Measurements from ENCODE around the gene KCNQ1OT1. TPM values are rescaled to one million over a fixed set of nuclear protein-coding genes. Genes with fewer than 3 reads are reported as not detected.

The KCNQ1OT1 gene
- total RNA-seq, 1 experiment from 2014 or later, result 2.4 TPM

- TF ChIP-seq CREM (CRISPR knock-in tag; IDR thresholded peaks at IDR 0.05), result no peak
- TF ChIP-seq, protein P1, sequence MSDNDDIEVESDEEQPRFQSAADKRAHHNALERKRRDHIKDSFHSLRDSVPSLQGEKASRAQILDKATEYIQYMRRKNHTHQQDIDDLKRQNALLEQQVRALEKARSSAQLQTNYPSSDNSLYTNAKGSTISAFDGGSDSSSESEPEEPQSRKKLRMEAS (CRISPR knock-in tag; IDR thresholded peaks at IDR 0.05), result no peak
- no peak for TF ChIP-seq JAZF1 (CRISPR knock-in tag; IDR thresholded peaks at IDR 0.05)
- TF ChIP-seq ATF2 (CRISPR knock-in tag; IDR thresholded peaks at IDR 0.05; ENCODE audit: borderline replicate concordance, low read depth), result no peak
- TF ChIP-seq, protein P2, sequence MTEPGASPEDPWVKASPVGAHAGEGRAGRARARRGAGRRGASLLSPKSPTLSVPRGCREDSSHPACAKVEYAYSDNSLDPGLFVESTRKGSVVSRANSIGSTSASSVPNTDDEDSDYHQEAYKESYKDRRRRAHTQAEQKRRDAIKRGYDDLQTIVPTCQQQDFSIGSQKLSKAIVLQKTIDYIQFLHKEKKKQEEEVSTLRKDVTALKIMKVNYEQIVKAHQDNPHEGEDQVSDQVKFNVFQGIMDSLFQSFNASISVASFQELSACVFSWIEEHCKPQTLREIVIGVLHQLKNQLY (CRISPR knock-in tag; IDR thresholded peaks at IDR 0.05), result no peak
Measured at GRCh38 chr11:2702771-2703362, 3.1 kb upstream of the KCNQ1OT1 start (continued).

- CTCF ChIA-PET, result interaction anchor here (0.6 to 2.6 kb wide), 4 partner anchors 9 to 190 kb away, joined by 4 to 16 read pairs (median 7); no protein-coding TSS in a partner anchor
- peaks cover 46% of the 10 kb centered on the region for H3K4me1 Mint-ChIP-seq
- no peak for ATAC-seq
Measured at GRCh38 chr11:2701898-2702434, 2.2 kb upstream of the KCNQ1OT1 start.

DNA sequence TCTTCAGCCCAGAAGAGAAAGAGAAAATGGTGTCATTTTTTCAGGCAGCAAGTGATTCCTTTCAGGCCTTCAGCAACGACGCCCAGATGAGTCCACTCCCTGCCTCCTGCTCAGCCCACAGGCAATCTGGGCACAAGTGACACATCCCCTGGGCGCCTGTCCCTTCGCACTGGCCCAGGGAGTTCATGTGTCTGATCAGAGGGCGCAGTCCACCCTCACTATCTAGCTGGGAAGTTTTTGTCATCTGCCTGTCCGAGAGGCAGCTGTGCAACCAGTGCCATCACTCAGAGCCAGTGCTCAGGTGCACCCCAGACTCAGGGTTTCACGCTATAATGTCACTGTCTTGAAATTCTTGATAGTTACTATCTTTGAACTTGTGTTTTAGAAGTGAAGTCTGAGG, 1.4 kb upstream of the KCNQ1OT1 start:
- POLR2A ChIA-PET, result no interaction called here
- TF ChIP-seq ZBTB43 (CRISPR knock-in tag; IDR thresholded peaks at IDR 0.05) (no peak), E2F4 (CRISPR knock-in tag; IDR thresholded peaks at IDR 0.05; ENCODE audit: borderline replicate concordance, low read depth) (no peak), HMGA2 (CRISPR knock-in tag; IDR thresholded peaks at IDR 0.05) (no peak), ATF1 (CRISPR knock-in tag; IDR thresholded peaks at IDR 0.05) (no peak), CBFB (CRISPR knock-in tag; IDR thresholded peaks at IDR 0.05; ENCODE audit: low read depth) (no peak), SP1 (CRISPR knock-in tag; conservative IDR thresholded peaks at IDR 0.05) (no peak), FOXP1 (CRISPR knock-in tag; IDR thresholded peaks at IDR 0.05; ENCODE audit: borderline replicate concordance) (no peak), TEAD4 (CRISPR knock-in tag; IDR thresholded peaks at IDR 0.05) (no peak), ZNF232 (CRISPR knock-in tag; IDR thresholded peaks at IDR 0.05) (no peak), GABPB1 (CRISPR knock-in tag; IDR thresholded peaks at IDR 0.05) (no peak), TCF7 (CRISPR knock-in tag; IDR thresholded peaks at IDR 0.05; ENCODE audit: low read depth) (no peak)
- TF ChIP-seq, protein P3, sequence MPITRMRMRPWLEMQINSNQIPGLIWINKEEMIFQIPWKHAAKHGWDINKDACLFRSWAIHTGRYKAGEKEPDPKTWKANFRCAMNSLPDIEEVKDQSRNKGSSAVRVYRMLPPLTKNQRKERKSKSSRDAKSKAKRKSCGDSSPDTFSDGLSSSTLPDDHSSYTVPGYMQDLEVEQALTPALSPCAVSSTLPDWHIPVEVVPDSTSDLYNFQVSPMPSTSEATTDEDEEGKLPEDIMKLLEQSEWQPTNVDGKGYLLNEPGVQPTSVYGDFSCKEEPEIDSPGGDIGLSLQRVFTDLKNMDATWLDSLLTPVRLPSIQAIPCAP (CRISPR knock-in tag; IDR thresholded peaks at IDR 0.05), result no peak
- no peak for ATAC-seq
- H3K27me3 Mint-ChIP-seq (ENCODE audit: low read depth), result peaks cover 57% of the 10 kb centered on the region
- peaks cover 54% of the 10 kb centered on the region for H3K4me1 Mint-ChIP-seq
- peak; percentile 5 for DNase-seq (ENCODE audit: low spot score)
- H3K27ac Mint-ChIP-seq, result no peak overlapping the region; the same call in 1 of the 2 replicates
- CTCF ChIA-PET, result interaction anchor here (0.6 to 2.6 kb wide), 2 partner anchors 8 to 171 kb away, joined by 4 to 16 read pairs; no protein-coding TSS in a partner anchor
- H3K4me3 Mint-ChIP-seq, result peak overlapping the region; percentile 51; the same call in 1 of the 2 replicates
- H3K9me3 Mint-ChIP-seq, result peaks cover 12% of the 10 kb centered on the region
- H3K36me3 Mint-ChIP-seq, result peaks cover 22% of the 10 kb centered on the region

More at GRCh38 chr11:2701898-2702434, 2.2 kb upstream of the KCNQ1OT1 start:
- peak; percentile 6 for DNase-seq (ENCODE audit: low spot score)
- peaks cover 14% of the 10 kb centered on the region for H3K9me3 Mint-ChIP-seq
- H3K27me3 Mint-ChIP-seq (ENCODE audit: low read depth), result peaks cover 65% of the 10 kb centered on the region
- H3K27ac Mint-ChIP-seq, result peak overlapping the region; percentile 9
- H3K4me3 Mint-ChIP-seq, result no peak overlapping the region
- POLR2A ChIA-PET, result interaction anchor here (0.6 kb wide), 1 partner anchor 153 kb away, joined by 3 read pairs; no protein-coding TSS in a partner anchor
- H3K36me3 Mint-ChIP-seq, result peaks cover 19% of the 10 kb centered on the region
- no peak for TF ChIP-seq RELA (CRISPR knock-in tag; IDR thresholded peaks at IDR 0.05; ENCODE audit: borderline replicate concordance)
- no peak for TF ChIP-seq NR2C2 (CRISPR knock-in tag; IDR thresholded peaks at IDR 0.05)
- no peak for TF ChIP-seq ATF1 (CRISPR knock-in tag; IDR thresholded peaks at IDR 0.05)
